ENCODE results near the gene RND1.
A peak's percentile ranks its signal among the peaks of the same experiment; 100 is the strongest.

- TF ChIP-seq MAFK (IDR thresholded peaks at IDR 0.05; ENCODE audit: low read depth, low read length) (no peak), ATF2 (IDR thresholded peaks at IDR 0.05; ENCODE audit: low read length) (no peak), ZNF274 (IDR thresholded peaks at IDR 0.05; ENCODE audit: borderline replicate concordance, extremely low read depth, low read length) (no peak), NRF1 (IDR thresholded peaks at IDR 0.05; ENCODE audit: low read depth, low read length) (no peak), EP300 (IDR thresholded peaks at IDR 0.05; ENCODE audit: borderline replicate concordance in 1 of 2, low read depth in 2 of 2, low read length in 2 of 2) (no peak), CTCF (IDR thresholded peaks at IDR 0.05; ENCODE audit: control extremely low read depth in 1 of 3, insufficient read depth in 1 of 3, low read depth in 1 of 3, low read length in 3 of 3) (no peak), YY1 (IDR thresholded peaks at IDR 0.05; ENCODE audit: low read depth, low read length) (peak; percentile 37; the same call in 1 of the 2 replicates), MAX (IDR thresholded peaks at IDR 0.05) (no peak), POLR2AphosphoS5 (IDR thresholded peaks at IDR 0.05; ENCODE audit: low read depth, low read length) (no peak), CREB1 (IDR thresholded peaks at IDR 0.05) (no peak), TBP (IDR thresholded peaks at IDR 0.05; ENCODE audit: low read depth, low read length) (no peak), EZH2 (IDR thresholded peaks at IDR 0.05; ENCODE audit: low read depth, low read length, severe bottlenecking) (no peak)
These were observed 512 bp upstream of the RND1 start for GRCh38 chr12:48866052-48866711.
